K562 (cell line): ENCODE data around the gene TOM1L1.

Experiments
- CTCF ChIP-seq, 3 experiments: IDR thresholded peaks in 2 of 3; conservative IDR thresholded peaks in 1 of 3; 2 replicates each; pipeline ENCODE4 v1.5.1; 2011 to 2012; ENCODE audit warnings: low read length in 3 of 3, mild to moderate bottlenecking in 3 of 3, control low read depth in 2 of 3, improper control_type of control experiment in 1 of 3, inconsistent platforms in 1 of 3, low read depth in 1 of 3, mixed read lengths in 1 of 3, moderate library complexity in 1 of 3; ENCODE audit not compliant: insufficient read depth in 2 of 3
- MLLT1 ChIP-seq, 2 experiments: fragments of 450-650 bp; IDR thresholded peaks; 2 replicates each; pipeline ENCODE4 v1.6.1; 2016
- PHTF2 ChIP-seq: fragments of 250-450 bp; sonication (Bioruptor Pico); IDR thresholded peaks from 2 replicates; pipeline ENCODE4 v1.5.0; 2021; ENCODE audit warnings: mild to moderate bottlenecking
- TGIF2 ChIP-seq: sonication (generic); formaldehyde crosslinking; IDR thresholded peaks from 2 replicates; pipeline ENCODE4 v1.8.1; 2022; ENCODE audit warnings: mild to moderate bottlenecking, missing genetic modification reagents, moderate library complexity

GRCh38 chr17:54903375-54903774 lies 2.7 kb downstream of the TOM1L1 start:
- no peak for TF ChIP-seq TGIF2
- no peak for TF ChIP-seq CTCF (IDR thresholded peaks at IDR 0.05 in 2 of 3, conservative IDR thresholded peaks at IDR 0.05 in 1 of 3; ENCODE audit: insufficient read depth in 2 of 3, low read depth in 1 of 3, low read length in 3 of 3)
- TF ChIP-seq PHTF2 (CRISPR knock-in tag), result no peak
- no peak for TF ChIP-seq MLLT1 (IDR thresholded peaks at IDR 0.05)
